Measurements from ENCODE around the gene SLAMF7. TPM values are rescaled to one million over a fixed set of nuclear protein-coding genes. Genes with fewer than 3 reads are reported as not detected.
A peak's percentile ranks its signal among the peaks of the same experiment; 100 is the strongest.

SLAMF7 gene
- total and polyA plus RNA-seq, 10 of the 15 experiments (the other 5 are each of a cell fraction or from before 2014, with no cell fraction given) = 66.6 to 284 (median 108) TPM

- in situ Hi-C loops (cut with MboI) (no loop called here), intact Hi-C loops (cut with micrococcal nuclease; ENCODE audit: unreplicated experiment) (no loop called here)
- Histone ChIP-seq H3K36me3 (ENCODE audit: control insufficient read depth in 2 of 2, insufficient read depth in 2 of 2, low read length in 1 of 2) (peaks cover 0 to 2% of the 10 kb centered on the region in 2 experiments; a peak in 3 of 4 replicates), H3K9ac (ENCODE audit: control insufficient read depth, insufficient read depth, low read length) (peak overlapping the region; percentile 63), H3K27me3 (replicated peaks in 1 of 2; ENCODE audit: control insufficient read depth in 2 of 2, insufficient read depth in 2 of 2, low read length in 1 of 2) (no peaks in the 10 kb centered on the region), H2AFZ (ENCODE audit: control insufficient read depth, low read depth, low read length) (no peak overlapping the region), H4K20me1 (ENCODE audit: control insufficient read depth, insufficient read depth) (no peaks in the 10 kb centered on the region), H3K79me2 (ENCODE audit: control insufficient read depth, insufficient read depth, low read length) (peaks cover 72% of the 10 kb centered on the region), H3K4me2 (ENCODE audit: control insufficient read depth, insufficient read depth) (peak overlapping the region; percentile 95), H3K9me3 (replicated peaks; ENCODE audit: control insufficient read depth, insufficient read depth, low read length) (peaks cover 8% of the 10 kb centered on the region; the same call in 2 of the 3 replicates), H3K27ac (ENCODE audit: control insufficient read depth, insufficient read depth) (peak overlapping the region; percentile 78), H3K4me1 (ENCODE audit: control insufficient read depth, insufficient read depth, low read length) (peaks cover 37% of the 10 kb centered on the region), H3K4me3 (peak overlapping the region; percentile 99)
- ChIA-PET RAD21 (ENCODE audit: unreplicated experiment) (interaction anchor here (1.0 to 8.3 kb wide), 16 partner anchors 14 to 122 kb away, joined by 3 to 151 read pairs (median 8); partner anchors contain the start of genes CD244, CD48 and LY9), SMC1A (ENCODE audit: uncharacterized antibody, unreplicated experiment) (interaction anchor here (0.6 to 15.1 kb wide), 13 partner anchors 10 to 388 kb away, joined by 3 to 447 read pairs (median 5); partner anchors contain the start of gene CD48), CTCF (interaction anchor here (0.7 to 13.0 kb wide), 18 partner anchors 13 to 311 kb away, joined by 3 to 234 read pairs (median 4); partner anchors contain the start of gene ITLN2), POLR2A (interaction anchor here (0.7 to 8.3 kb wide), 15 partner anchors 10 to 122 kb away, joined by 3 to 65 read pairs (median 5); partner anchors contain the start of genes CD244, CD48 and SLAMF1)
- BruUV-seq (replicated peaks) = no TSS peak
- DNase-seq (ENCODE audit: low read depth, low spot score) (no peak), ATAC-seq (peak; percentile 3), FAIRE-seq (no peak)
- 0% methylated on average over 5 of the region's 5 CpGs for WGBS (ENCODE audit: insufficient coverage, insufficient replicate concordance, low lambda C conversion rate, missing lambda C conversion rate)
- TF ChIP-seq JUNB (IDR thresholded peaks at IDR 0.05) (no peak), TCF12 (IDR thresholded peaks at IDR 0.05; ENCODE audit: low read depth, low read length) (no peak), MYC (IDR thresholded peaks at IDR 0.05; ENCODE audit: insufficient read depth, insufficient read length, insufficient replicate concordance, low read length, severe bottlenecking) (no peak), SIN3A (IDR thresholded peaks at IDR 0.05; ENCODE audit: low read depth, low read length) (no peak), POLR2A (IDR thresholded peaks at IDR 0.05; ENCODE audit: low read depth, low read length) (peak; percentile 63; the same call in 1 of the 2 replicates), MLLT1 (IDR thresholded peaks at IDR 0.05) (peak; percentile 34; the same call in 1 of the 2 replicates), WRNIP1 (IDR thresholded peaks at IDR 0.05; ENCODE audit: borderline replicate concordance, low read depth, low read length) (0 out of 2 replicates have a peak, but pooled peaks have one; percentile 39), RUNX3 (IDR thresholded peaks at IDR 0.05; ENCODE audit: low read length) (peak; percentile 51), RAD51 (IDR thresholded peaks at IDR 0.05) (no peak), MTA3 (IDR thresholded peaks at IDR 0.05; ENCODE audit: borderline replicate concordance, low read length) (peak; percentile 48; the same call in 1 of the 2 replicates), CEBPZ (IDR thresholded peaks at IDR 0.05; ENCODE audit: low read depth, low read length) (no peak), MXI1 (IDR thresholded peaks at IDR 0.05; ENCODE audit: low read depth, low read length) (0 out of 2 replicates have a peak, but pooled peaks have one; percentile 10), TCF3 (IDR thresholded peaks at IDR 0.05; ENCODE audit: borderline replicate concordance, insufficient read depth, low read depth, low read length) (0 out of 2 replicates have a peak, but pooled peaks have one; percentile 40), PML (IDR thresholded peaks at IDR 0.05; ENCODE audit: low read length) (peak; percentile 24; the same call in 1 of the 2 replicates), MEF2A (IDR thresholded peaks at IDR 0.05; ENCODE audit: insufficient read depth, low read depth, low read length) (0 out of 2 replicates have a peak, but pooled peaks have one; percentile 39), ETV6 (conservative IDR thresholded peaks at IDR 0.05 in 1 of 2, IDR thresholded peaks at IDR 0.05 in 1 of 2; ENCODE audit: borderline replicate concordance in 1 of 2, low read depth in 1 of 2) (no peak), CBX3 (IDR thresholded peaks at IDR 0.05; ENCODE audit: borderline replicate concordance, low read depth) (no peak), RFX5 (IDR thresholded peaks at IDR 0.05; ENCODE audit: low read depth, low read length) (no peak), BACH1 (IDR thresholded peaks at IDR 0.05; ENCODE audit: borderline replicate concordance) (no peak), CREB1 (IDR thresholded peaks at IDR 0.05; ENCODE audit: low read depth) (0 out of 2 replicates have a peak, but pooled peaks have one; percentile 23)
Observed at GRCh38 chr1:160740133-160740688, 1.2 kb downstream of the SLAMF7 start.

Measured in GM12878 (cell line).